ENCODE data around the gene NPC2. TPM values are rescaled to one million over a fixed set of nuclear protein-coding genes. Genes with fewer than 3 reads are reported as not detected.

NPC2 gene
- total RNA-seq, 1 experiment from 2014 or later: 137 TPM

DNA sequence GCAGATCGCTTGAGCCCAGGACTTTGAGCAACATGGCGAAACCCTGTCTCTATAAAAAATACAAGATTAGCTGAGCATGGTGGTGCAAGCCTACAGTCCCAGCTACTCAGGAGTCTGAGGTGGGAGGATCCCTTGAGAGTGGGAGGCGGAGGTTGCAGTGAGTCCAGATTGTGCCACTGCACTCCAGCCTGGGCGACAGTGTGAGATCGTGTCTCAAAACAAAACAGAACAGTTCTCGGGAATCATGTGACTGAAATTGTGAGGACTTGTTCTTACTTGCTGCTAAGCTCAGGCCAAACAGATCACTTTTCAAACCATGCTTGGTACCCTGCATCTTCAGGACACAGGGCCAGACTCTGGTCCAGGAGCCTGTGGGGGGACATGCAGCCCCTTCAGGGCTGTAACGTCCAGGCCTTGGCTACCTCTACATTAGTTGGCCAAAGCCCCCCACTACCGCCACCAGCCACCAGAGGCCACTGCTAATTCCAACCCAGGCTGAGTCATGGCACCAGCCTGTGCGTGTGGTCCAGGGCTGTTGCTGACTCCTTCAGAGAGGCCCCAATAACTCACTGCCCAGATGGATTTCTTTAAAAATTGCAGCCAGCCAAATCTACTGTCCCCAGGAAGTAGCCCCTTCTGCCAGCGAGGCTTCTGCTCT, 33.7 kb downstream of the NPC2 start:
- no peak overlapping the region for H2AFZ ChIP-seq (ENCODE audit: low read length)
- Mint-ChIP-seq H3K27ac (peak overlapping the region in 1 of 3 experiments; percentile 12; a peak in 1 of 7 replicates), H3K9me3 (peaks cover 7 to 11% of the 10 kb centered on the region in 2 experiments), H3K27me3 (ENCODE audit: low read depth) (peaks cover 3% of the 10 kb centered on the region), H3K4me1 (peaks cover 5 to 21% of the 10 kb centered on the region in 2 experiments), H3K36me3 (ENCODE audit: insufficient read depth in 1 of 3, low read depth in 3 of 3) (peaks cover 3 to 14% (median 10%) of the 10 kb centered on the region in 3 experiments; a peak in 5 of 7 replicates), H3K4me3 (no peak overlapping the region)
- no peak overlapping the region for H3K14ac ChIP-seq (ENCODE audit: insufficient read depth, low read length)
- H4K91ac ChIP-seq (ENCODE audit: insufficient read length, low read depth, low read length): no peak overlapping the region
- H3K79me1 ChIP-seq (ENCODE audit: insufficient read depth, low read depth, low read length, poor library complexity, severe bottlenecking): no peaks in the 10 kb centered on the region
- TF ChIP-seq, protein P1, sequence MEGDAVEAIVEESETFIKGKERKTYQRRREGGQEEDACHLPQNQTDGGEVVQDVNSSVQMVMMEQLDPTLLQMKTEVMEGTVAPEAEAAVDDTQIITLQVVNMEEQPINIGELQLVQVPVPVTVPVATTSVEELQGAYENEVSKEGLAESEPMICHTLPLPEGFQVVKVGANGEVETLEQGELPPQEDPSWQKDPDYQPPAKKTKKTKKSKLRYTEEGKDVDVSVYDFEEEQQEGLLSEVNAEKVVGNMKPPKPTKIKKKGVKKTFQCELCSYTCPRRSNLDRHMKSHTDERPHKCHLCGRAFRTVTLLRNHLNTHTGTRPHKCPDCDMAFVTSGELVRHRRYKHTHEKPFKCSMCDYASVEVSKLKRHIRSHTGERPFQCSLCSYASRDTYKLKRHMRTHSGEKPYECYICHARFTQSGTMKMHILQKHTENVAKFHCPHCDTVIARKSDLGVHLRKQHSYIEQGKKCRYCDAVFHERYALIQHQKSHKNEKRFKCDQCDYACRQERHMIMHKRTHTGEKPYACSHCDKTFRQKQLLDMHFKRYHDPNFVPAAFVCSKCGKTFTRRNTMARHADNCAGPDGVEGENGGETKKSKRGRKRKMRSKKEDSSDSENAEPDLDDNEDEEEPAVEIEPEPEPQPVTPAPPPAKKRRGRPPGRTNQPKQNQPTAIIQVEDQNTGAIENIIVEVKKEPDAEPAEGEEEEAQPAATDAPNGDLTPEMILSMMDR (conservative IDR thresholded peaks at IDR 0.05): peak; percentile 75
- WGBS (ENCODE audit: extremely low coverage, insufficient read length, low lambda C conversion rate): no CpG with 5 or more reads among the region's 10 CpGs
- no peak overlapping the region for H4K8ac ChIP-seq (replicated peaks; ENCODE audit: insufficient read length, low read depth, low read length)
- no peak overlapping the region for H3K4me2 ChIP-seq (ENCODE audit: insufficient read depth, insufficient read length, low read length)
- no peaks in the 10 kb centered on the region for H3K4me1 ChIP-seq (ENCODE audit: insufficient read depth, low read length)
- no peak overlapping the region for H3T11ph ChIP-seq (ENCODE audit: low read length)
- H2AK5ac ChIP-seq (ENCODE audit: insufficient read length, low read length): no peak overlapping the region
- H3K9ac ChIP-seq (ENCODE audit: extremely low read depth, insufficient read length, low read length): no peak overlapping the region
- no peak overlapping the region for H2BK120ac ChIP-seq (ENCODE audit: low read depth, low read length, poor library complexity, severe bottlenecking)
- no peak overlapping the region for H3K18ac ChIP-seq (ENCODE audit: insufficient read length, low read depth, low read length)
- H4K20me1 ChIP-seq (ENCODE audit: control insufficient read depth, insufficient read depth, insufficient read length): no peaks in the 10 kb centered on the region
- no peak overlapping the region for H2BK5ac ChIP-seq (ENCODE audit: insufficient read length, low read length)
- no peak overlapping the region for H3K23ac ChIP-seq (ENCODE audit: insufficient read length, low read depth, low read length)
- no peaks in the 10 kb centered on the region for H3K9me3 ChIP-seq (ENCODE audit: control insufficient read depth, low read depth, low read length)
- H2BK20ac ChIP-seq (ENCODE audit: low read depth, low read length, poor library complexity, severe bottlenecking): no peak overlapping the region
- no peak overlapping the region for H2BK15ac ChIP-seq (ENCODE audit: low read depth, low read length)
- H3K27ac ChIP-seq (ENCODE audit: insufficient read length, low read depth, low read length): no peak overlapping the region
- H4K5ac ChIP-seq (ENCODE audit: insufficient read length, low read depth, low read length): no peak overlapping the region
- H3K27me3 ChIP-seq (ENCODE audit: insufficient read depth, low read length): no peaks in the 10 kb centered on the region
- H3K23me2 ChIP-seq (ENCODE audit: insufficient read length, low read depth, low read length, poor library complexity, severe bottlenecking): no peaks in the 10 kb centered on the region
- H3K79me2 ChIP-seq (ENCODE audit: insufficient read depth, low read length): no peaks in the 10 kb centered on the region
- H3K4ac ChIP-seq (ENCODE audit: low read depth, low read length): no peak overlapping the region
- no peak overlapping the region for H2BK12ac ChIP-seq (ENCODE audit: insufficient read length, low read depth, low read length)
- peak; percentile 76 for DNase-seq
- H3K56ac ChIP-seq (ENCODE audit: insufficient read length, low read depth, low read length): no peak overlapping the region
